PC-3 (cell line): ENCODE data around the gene MBLAC1. TPM values are rescaled to one million over a fixed set of nuclear protein-coding genes. Genes with fewer than 3 reads are reported as not detected.

Experiments
- ATAC-seq: fragments of 200-7000 bp; cut with Tn5 transposase; 2 replicates; pipeline ENCODE4 v1.9.1; 2020; ENCODE audit warnings: mild to moderate bottlenecking, moderate library complexity
- BruUV-seq: library from RNA; stranded (reverse); fragments of 400-500 nt; replicated peaks from 2 replicates; lab custom pipeline; 2021; lab: Mats Ljungman, UMichigan
- CTCF ChIA-PET: fragments of 300-600 bp; sonication (Branson Sonifier 250); formaldehyde crosslinking; loops from one replicate; lab custom pipeline; 2022; ENCODE audit warnings: antibody characterized with exemption; lab: Charles Lee
- POLR2A ChIA-PET: fragments of 300-600 bp; sonication (Branson Sonifier 250); formaldehyde crosslinking; loops from one replicate; lab custom pipeline; 2022; ENCODE audit warnings: antibody characterized with exemption; ENCODE audit not compliant: unreplicated experiment; lab: Charles Lee
- DNase-seq: peaks from one replicate; pipeline ENCODE4 v3.0.0-alpha.2; 2015
- H2AFZ ChIP-seq: fragments of 300-600 bp; sonication (generic); 2 replicates; pipeline ENCODE4 v1.6.0; 2016; ENCODE audit warnings: antibody characterized with exemption, low read length
- H3F3A ChIP-seq: fragments of 300-600 bp; sonication (generic); one replicate; pipeline ENCODE4 v1.6.0; 2017; ENCODE audit warnings: antibody characterized with exemption, low read length, control low read depth, mild to moderate bottlenecking; ENCODE audit not compliant: unreplicated experiment
- H3K27ac ChIP-seq: fragments of 300-600 bp; sonication (generic); 2 replicates; pipeline ENCODE4 v1.5.1; 2016; ENCODE audit warnings: mild to moderate bottlenecking, low read length
- H3K27me3 ChIP-seq: fragments of 300-600 bp; sonication (generic); 2 replicates; pipeline ENCODE4 v1.6.1; 2016; ENCODE audit warnings: low read length, mixed read lengths
- H3K36me3 ChIP-seq: fragments of 300-600 bp; sonication (generic); 2 replicates; pipeline ENCODE4 v1.6.1; 2016; ENCODE audit warnings: low read depth, mixed run types, low read length, mixed read lengths
- H3K4me1 ChIP-seq: fragments of 300-600 bp; sonication (generic); 2 replicates; pipeline ENCODE4 v1.5.1; 2016; ENCODE audit warnings: low read length; ENCODE audit not compliant: insufficient read depth
- H3K4me2 ChIP-seq: fragments of 300-600 bp; sonication (generic); 2 replicates; pipeline ENCODE4 v1.6.0; 2016; ENCODE audit warnings: low read length
- H3K4me3 ChIP-seq: fragments of 300-600 bp; sonication (generic); 2 replicates; pipeline ENCODE4 v1.5.1; 2016; ENCODE audit warnings: mild to moderate bottlenecking, low read length, mixed read lengths
- H3K79me2 ChIP-seq: fragments of 300-600 bp; sonication (generic); 2 replicates; pipeline ENCODE4 v1.6.1; 2017; ENCODE audit warnings: low read length, mixed read lengths
- H3K9ac ChIP-seq: fragments of 300-600 bp; sonication (generic); 2 replicates; pipeline ENCODE4 v1.6.0; 2016; ENCODE audit warnings: mild to moderate bottlenecking, low read length
- H3K9me2 ChIP-seq: fragments of 300-600 bp; sonication (generic); replicated peaks from 2 replicates; pipeline ENCODE4 v1.6.1; 2016; ENCODE audit warnings: mixed run types, low read length, mixed read lengths
- H3K9me3 ChIP-seq: fragments of 300-600 bp; sonication (generic); 2 replicates; pipeline ENCODE4 v1.6.1; 2016; ENCODE audit warnings: low read length, mixed read lengths
- H4K20me1 ChIP-seq: fragments of 300-600 bp; sonication (generic); 2 replicates; pipeline ENCODE4 v1.6.1; 2016; ENCODE audit warnings: low read length, mixed read lengths
- CTCF ChIP-seq: fragments of 300-600 bp; sonication (generic); conservative IDR thresholded peaks from 2 replicates; pipeline ENCODE4 v1.5.1; 2017; ENCODE audit warnings: antibody characterized with exemption, low read depth, mild to moderate bottlenecking, low read length
- EZH2 ChIP-seq: fragments of 300-600 bp; sonication (generic); IDR thresholded peaks from one replicate; pipeline ENCODE4 v1.6.1; 2017; ENCODE audit warnings: antibody characterized with exemption, mild to moderate bottlenecking, low read length; ENCODE audit not compliant: unreplicated experiment
- EZH2phosphoT487 ChIP-seq: fragments of 300-600 bp; sonication (generic); IDR thresholded peaks from 2 replicates; pipeline ENCODE4 v1.6.1; 2018; ENCODE audit warnings: mild to moderate bottlenecking, antibody characterized with exemption, low read length, borderline replicate concordance
- intact Hi-C: fragments of 100-400 bp; cut with micrococcal nuclease; formaldehyde crosslinking; loops from 2 replicates; pipeline ENCODE4 v1.9.0; 2023
- total RNA-seq: library from RNA; depleted of rRNA; stranded (reverse); fragments of >200 nt; gene quantifications from 2 replicates; pipeline ENCODE4 v1.2.3, GENCODE V29; 2014

The MBLAC1 gene
- total RNA-seq, 1 experiment from 2014 or later: 2.7 TPM

GRCh38 chr7:100132697-100133151 is 6.0 kb downstream of the MBLAC1 start:
- no peak overlapping the region for H2AFZ ChIP-seq
- no peaks in the 10 kb centered on the region for H3K79me2 ChIP-seq
- intact Hi-C loops: loop anchor here (2.0 to 5.0 kb wide), 3 partner anchors 82 to 275 kb away; no protein-coding TSS in a partner anchor
- no peaks in the 10 kb centered on the region for H3K27me3 ChIP-seq
- H3K27ac ChIP-seq: no peak overlapping the region
- no peak overlapping the region for H3K4me2 ChIP-seq
- no peak overlapping the region for H3K4me3 ChIP-seq
- no TSS peak for BruUV-seq
- ATAC-seq (peak; percentile 80), DNase-seq (peak; percentile 68)
- H3K9ac ChIP-seq: no peak overlapping the region
- POLR2A ChIA-PET: interaction anchor here (0.5 to 0.6 kb wide), 2 partner anchors 40 to 50 kb away, joined by 3 to 5 read pairs; no protein-coding TSS in a partner anchor
- no peaks in the 10 kb centered on the region for H3K9me3 ChIP-seq
- H4K20me1 ChIP-seq: no peaks in the 10 kb centered on the region
- H3K4me1 ChIP-seq: 0 out of 2 replicates have a peak, but pooled peaks cover 4% of the 10 kb centered on the region
- TF ChIP-seq EZH2 (no peak), CTCF (peak; percentile 87)
- H3F3A ChIP-seq: no peaks in the 10 kb centered on the region
- no peaks in the 10 kb centered on the region for H3K9me2 ChIP-seq
- no peaks in the 10 kb centered on the region for H3K36me3 ChIP-seq
- CTCF ChIA-PET: interaction anchor here (0.6 to 0.7 kb wide), 2 partner anchors 30 to 275 kb away, joined by 3 to 7 read pairs; no protein-coding TSS in a partner anchor

- CTCF ChIA-PET: interaction anchor here (0.6 kb wide), 1 partner anchor 147 kb away, joined by 5 read pairs; no protein-coding TSS in a partner anchor
- no peak; the same call in 1 of the 2 replicates for ATAC-seq
Observed at GRCh38 chr7:100137851-100138760, 11.3 kb downstream of the MBLAC1 start.

More at GRCh38 chr7:100137851-100138760, 11.3 kb downstream of the MBLAC1 start:
- Histone ChIP-seq H3K9me3 (no peaks in the 10 kb centered on the region), H3K9ac (no peak overlapping the region), H3K4me3 (no peak overlapping the region), H4K20me1 (no peaks in the 10 kb centered on the region), H3K4me1 (no peaks in the 10 kb centered on the region), H3K36me3 (no peaks in the 10 kb centered on the region), H3K27ac (no peak overlapping the region), H3K4me2 (no peak overlapping the region), H3K27me3 (no peaks in the 10 kb centered on the region), H2AFZ (no peak overlapping the region), H3K79me2 (no peaks in the 10 kb centered on the region), H3K9me2 (no peaks in the 10 kb centered on the region), H3F3A (no peaks in the 10 kb centered on the region)
- no peak for DNase-seq
- intact Hi-C loops: no loop called here
- BruUV-seq: no TSS peak
- POLR2A ChIA-PET: no interaction called here
- TF ChIP-seq EZH2phosphoT487 (no peak), CTCF (no peak), EZH2 (no peak)
